Transverse colon (tissue), 4 donors: Measurements from ENCODE around the gene MRPS11.

ENCODE experiments used
- POLR2AphosphoS5 ChIP-seq, 3 donors: sonication (generic); formaldehyde crosslinking; IDR thresholded peaks; one replicate each; pipeline ENCODE4 v1.6.1; 2016; ENCODE audit warnings: antibody characterized with exemption in 3 of 3
- TF ChIP-seq, protein P1 (sequence below), 5 experiments: fragments of 200-600 bp in 3 of 5; fragments of 450-650 bp in 2 of 5; sonication (generic) in 3 of 5; IDR thresholded peaks; 1 replicate in 2 of 5; 2 replicates in 3 of 5; pipeline ENCODE4 v1.5.1; 2016 to 2017; ENCODE audit warnings: antibody characterized with exemption in 5 of 5, inconsistent platforms in 3 of 5, mild to moderate bottlenecking in 2 of 5, moderate library complexity in 1 of 5

GRCh38 chr15:88440021-88440420 lies 27.5 kb upstream of the MRPS11 start:
- TF ChIP-seq POLR2AphosphoS5 (IDR thresholded peaks at IDR 0.05): no peak
- TF ChIP-seq, protein P1, sequence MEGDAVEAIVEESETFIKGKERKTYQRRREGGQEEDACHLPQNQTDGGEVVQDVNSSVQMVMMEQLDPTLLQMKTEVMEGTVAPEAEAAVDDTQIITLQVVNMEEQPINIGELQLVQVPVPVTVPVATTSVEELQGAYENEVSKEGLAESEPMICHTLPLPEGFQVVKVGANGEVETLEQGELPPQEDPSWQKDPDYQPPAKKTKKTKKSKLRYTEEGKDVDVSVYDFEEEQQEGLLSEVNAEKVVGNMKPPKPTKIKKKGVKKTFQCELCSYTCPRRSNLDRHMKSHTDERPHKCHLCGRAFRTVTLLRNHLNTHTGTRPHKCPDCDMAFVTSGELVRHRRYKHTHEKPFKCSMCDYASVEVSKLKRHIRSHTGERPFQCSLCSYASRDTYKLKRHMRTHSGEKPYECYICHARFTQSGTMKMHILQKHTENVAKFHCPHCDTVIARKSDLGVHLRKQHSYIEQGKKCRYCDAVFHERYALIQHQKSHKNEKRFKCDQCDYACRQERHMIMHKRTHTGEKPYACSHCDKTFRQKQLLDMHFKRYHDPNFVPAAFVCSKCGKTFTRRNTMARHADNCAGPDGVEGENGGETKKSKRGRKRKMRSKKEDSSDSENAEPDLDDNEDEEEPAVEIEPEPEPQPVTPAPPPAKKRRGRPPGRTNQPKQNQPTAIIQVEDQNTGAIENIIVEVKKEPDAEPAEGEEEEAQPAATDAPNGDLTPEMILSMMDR (IDR thresholded peaks at IDR 0.05): no peak
